PFSK-1 (cell line): Measurements from ENCODE around the gene CCDC27.

Experiments used
- FOXP2 ChIP-seq: optimal IDR thresholded peaks from 2 replicates; pipeline ENCODE3; 2011; ENCODE audit warnings: borderline replicate concordance, control low read depth, inconsistent platforms; ENCODE audit not compliant: insufficient read depth; ENCODE audit errors: extremely low read length, extremely low read depth
- POLR2AphosphoS5 ChIP-seq: IDR thresholded peaks from 2 replicates; pipeline ENCODE4 v1.6.1; 2012; ENCODE audit warnings: low read depth, mild to moderate bottlenecking, control low read depth, low read length, moderate library complexity
- SIN3A ChIP-seq: IDR thresholded peaks from 2 replicates; pipeline ENCODE4 v1.6.1; 2012; ENCODE audit warnings: mild to moderate bottlenecking, low read length, moderate library complexity, borderline replicate concordance; ENCODE audit not compliant: insufficient read depth
- TAF1 ChIP-seq: IDR thresholded peaks from 2 replicates; pipeline ENCODE4 v1.6.1; 2012; ENCODE audit warnings: low read length, control low read depth, borderline replicate concordance; ENCODE audit not compliant: insufficient read depth
- TF ChIP-seq, protein P1 (sequence below), 2 experiments: IDR thresholded peaks; 2 replicates each; pipeline versions ENCODE4 v1.6.1 to v1.8.0; 2011 to 2012; ENCODE audit warnings: low read depth in 2 of 2, low read length in 2 of 2, control low read depth in 1 of 2, inconsistent platforms in 1 of 2, mild to moderate bottlenecking in 1 of 2, moderate library complexity in 1 of 2; ENCODE audit not compliant: insufficient read depth in 1 of 2

DNA sequence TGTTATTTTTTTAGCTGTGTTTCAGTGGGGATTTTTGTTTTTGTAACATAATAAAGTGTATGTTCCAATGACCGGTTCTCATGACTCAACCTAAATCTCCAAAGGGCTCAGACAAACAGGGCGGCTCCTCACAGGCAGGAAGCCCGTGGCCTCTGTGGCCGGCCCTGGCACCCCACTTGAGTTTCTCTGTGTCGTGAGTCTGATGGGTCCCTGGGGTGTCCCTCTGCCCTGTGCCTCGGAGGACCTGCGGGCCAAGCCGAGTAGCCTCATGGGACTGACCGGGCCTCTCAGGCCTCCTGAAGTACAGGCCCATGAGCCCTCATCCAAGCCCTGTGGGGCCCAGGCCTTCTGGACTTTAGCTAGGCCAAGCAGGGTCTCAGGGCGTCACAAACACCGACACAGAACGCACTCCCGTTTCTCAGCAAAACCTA lies 16.1 kb upstream of the CCDC27 start:
- TF ChIP-seq POLR2AphosphoS5 (no peak), TAF1 (no peak), FOXP2 (no peak), SIN3A (no peak)
- TF ChIP-seq, protein P1, sequence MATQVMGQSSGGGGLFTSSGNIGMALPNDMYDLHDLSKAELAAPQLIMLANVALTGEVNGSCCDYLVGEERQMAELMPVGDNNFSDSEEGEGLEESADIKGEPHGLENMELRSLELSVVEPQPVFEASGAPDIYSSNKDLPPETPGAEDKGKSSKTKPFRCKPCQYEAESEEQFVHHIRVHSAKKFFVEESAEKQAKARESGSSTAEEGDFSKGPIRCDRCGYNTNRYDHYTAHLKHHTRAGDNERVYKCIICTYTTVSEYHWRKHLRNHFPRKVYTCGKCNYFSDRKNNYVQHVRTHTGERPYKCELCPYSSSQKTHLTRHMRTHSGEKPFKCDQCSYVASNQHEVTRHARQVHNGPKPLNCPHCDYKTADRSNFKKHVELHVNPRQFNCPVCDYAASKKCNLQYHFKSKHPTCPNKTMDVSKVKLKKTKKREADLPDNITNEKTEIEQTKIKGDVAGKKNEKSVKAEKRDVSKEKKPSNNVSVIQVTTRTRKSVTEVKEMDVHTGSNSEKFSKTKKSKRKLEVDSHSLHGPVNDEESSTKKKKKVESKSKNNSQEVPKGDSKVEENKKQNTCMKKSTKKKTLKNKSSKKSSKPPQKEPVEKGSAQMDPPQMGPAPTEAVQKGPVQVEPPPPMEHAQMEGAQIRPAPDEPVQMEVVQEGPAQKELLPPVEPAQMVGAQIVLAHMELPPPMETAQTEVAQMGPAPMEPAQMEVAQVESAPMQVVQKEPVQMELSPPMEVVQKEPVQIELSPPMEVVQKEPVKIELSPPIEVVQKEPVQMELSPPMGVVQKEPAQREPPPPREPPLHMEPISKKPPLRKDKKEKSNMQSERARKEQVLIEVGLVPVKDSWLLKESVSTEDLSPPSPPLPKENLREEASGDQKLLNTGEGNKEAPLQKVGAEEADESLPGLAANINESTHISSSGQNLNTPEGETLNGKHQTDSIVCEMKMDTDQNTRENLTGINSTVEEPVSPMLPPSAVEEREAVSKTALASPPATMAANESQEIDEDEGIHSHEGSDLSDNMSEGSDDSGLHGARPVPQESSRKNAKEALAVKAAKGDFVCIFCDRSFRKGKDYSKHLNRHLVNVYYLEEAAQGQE (IDR thresholded peaks at IDR 0.05; ENCODE audit: insufficient read depth in 1 of 2, low read depth in 2 of 2, low read length in 2 of 2), result no peak
